ENCODE results near the gene FLNB. TPM values are rescaled to one million over a fixed set of nuclear protein-coding genes. Genes with fewer than 3 reads are reported as not detected.
"Not testable (repeated sequence)": the region's sequence is repeated elsewhere in the genome, so short reads cannot be mapped to it uniquely, and the experiment has no call there.

Gene FLNB
- total RNA-seq, 4 donors from 2014 or later: 60.2 to 138 (median 96.2) TPM

- Histone ChIP-seq H3K27ac (peak overlapping the region in 2 of 4 donors; percentile 28 to 52), H3K36me3 (no peaks in the 10 kb centered on the region), H3K4me1 (peaks cover 0 to 30% (median 0%) of the 10 kb centered on the region in 3 donors), H3K27me3 (no peaks in the 10 kb centered on the region), H3K9me3 (no peaks in the 10 kb centered on the region), H3K4me3 (no peak overlapping the region)
- TF ChIP-seq, protein P1, sequence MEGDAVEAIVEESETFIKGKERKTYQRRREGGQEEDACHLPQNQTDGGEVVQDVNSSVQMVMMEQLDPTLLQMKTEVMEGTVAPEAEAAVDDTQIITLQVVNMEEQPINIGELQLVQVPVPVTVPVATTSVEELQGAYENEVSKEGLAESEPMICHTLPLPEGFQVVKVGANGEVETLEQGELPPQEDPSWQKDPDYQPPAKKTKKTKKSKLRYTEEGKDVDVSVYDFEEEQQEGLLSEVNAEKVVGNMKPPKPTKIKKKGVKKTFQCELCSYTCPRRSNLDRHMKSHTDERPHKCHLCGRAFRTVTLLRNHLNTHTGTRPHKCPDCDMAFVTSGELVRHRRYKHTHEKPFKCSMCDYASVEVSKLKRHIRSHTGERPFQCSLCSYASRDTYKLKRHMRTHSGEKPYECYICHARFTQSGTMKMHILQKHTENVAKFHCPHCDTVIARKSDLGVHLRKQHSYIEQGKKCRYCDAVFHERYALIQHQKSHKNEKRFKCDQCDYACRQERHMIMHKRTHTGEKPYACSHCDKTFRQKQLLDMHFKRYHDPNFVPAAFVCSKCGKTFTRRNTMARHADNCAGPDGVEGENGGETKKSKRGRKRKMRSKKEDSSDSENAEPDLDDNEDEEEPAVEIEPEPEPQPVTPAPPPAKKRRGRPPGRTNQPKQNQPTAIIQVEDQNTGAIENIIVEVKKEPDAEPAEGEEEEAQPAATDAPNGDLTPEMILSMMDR (IDR thresholded peaks at IDR 0.05): no peak
- TF ChIP-seq EP300 (IDR thresholded peaks at IDR 0.05) (no peak), POLR2AphosphoS5 (IDR thresholded peaks at IDR 0.05) (no peak), POLR2A (IDR thresholded peaks at IDR 0.05) (no peak)
- 8 to 34% methylated on average over 2 to 9 of the region's 11 CpGs for WGBS, 2 donors (ENCODE audit: low coverage in 1 of 2)
- no peak for ATAC-seq
Observed at GRCh38 chr3:58200846-58201355, 192.7 kb downstream of the FLNB start.

DNA sequence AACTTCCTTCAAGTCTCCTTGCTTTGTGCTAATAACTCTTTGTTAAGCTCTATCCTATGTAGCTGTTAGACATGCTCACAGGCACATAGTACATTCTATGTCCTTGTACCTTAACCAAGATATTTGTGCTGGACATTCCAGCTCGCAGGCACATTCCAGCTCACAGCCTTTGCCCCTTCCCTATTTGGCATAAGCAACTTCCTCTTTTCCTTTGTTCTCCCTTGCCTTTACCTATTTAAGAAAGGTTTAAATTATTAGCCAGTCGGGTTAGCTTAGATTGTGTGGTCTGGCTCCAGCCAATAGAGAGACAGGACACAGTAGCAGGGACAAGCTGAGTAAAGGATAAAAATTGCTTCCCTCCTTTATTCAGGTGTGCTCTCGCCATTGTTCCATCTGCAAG lies 193.2 kb downstream of the FLNB start:
- H3K36me3 ChIP-seq, H3K4me3 ChIP-seq, ATAC-seq, H3K27me3 ChIP-seq, H3K9me3 ChIP-seq, H3K27ac ChIP-seq: not testable (repeated sequence)
- WGBS, 2 donors (ENCODE audit: low coverage in 1 of 2): 44 to 46% methylated on average over 3 of the region's 3 CpGs
- peaks cover 0 to 30% (median 0%) of the 10 kb centered on the region in 3 donors for H3K4me1 ChIP-seq

- Histone ChIP-seq H3K4me3 (no peak overlapping the region), H3K36me3 (no peaks in the 10 kb centered on the region), H3K4me1 (peaks cover 0 to 27% (median 0%) of the 10 kb centered on the region in 3 donors), H3K27ac (no peak overlapping the region), H3K27me3 (no peaks in the 10 kb centered on the region), H3K9me3 (no peaks in the 10 kb centered on the region)
- 60 to 71% methylated on average over 3 to 5 of the region's 9 CpGs for whole genome bisulfite sequencing, 2 donors (ENCODE audit: low coverage in 1 of 2)
- ATAC-seq: no peak
- TF ChIP-seq, protein P1 (IDR thresholded peaks at IDR 0.05): no peak
- TF ChIP-seq POLR2A (IDR thresholded peaks at IDR 0.05) (no peak), POLR2AphosphoS5 (IDR thresholded peaks at IDR 0.05) (no peak), EP300 (IDR thresholded peaks at IDR 0.05) (no peak)
Observed at GRCh38 chr3:58202917-58203360, 194.7 kb downstream of the FLNB start.

GRCh38 chr3:58203541-58203940 lies 195.3 kb downstream of the FLNB start:
- TF ChIP-seq, protein P1 (IDR thresholded peaks at IDR 0.05): no peak
- no peak for TF ChIP-seq EP300 (IDR thresholded peaks at IDR 0.05)
- peaks cover 0 to 21% (median 0%) of the 10 kb centered on the region in 3 donors for H3K4me1 ChIP-seq
- no peaks in the 10 kb centered on the region for H3K27me3 ChIP-seq
- no peak overlapping the region for H3K27ac ChIP-seq
- no peak overlapping the region for H3K4me3 ChIP-seq
- no peaks in the 10 kb centered on the region for H3K9me3 ChIP-seq
- 98 to 100% methylated on average over 3 to 4 of the region's 4 CpGs for WGBS, 2 donors (ENCODE audit: low coverage in 1 of 2)
- no peaks in the 10 kb centered on the region for H3K36me3 ChIP-seq
- no peak for ATAC-seq

- H3K27ac ChIP-seq: no peak overlapping the region
- H3K4me1 ChIP-seq: peaks cover 0 to 11% (median 0%) of the 10 kb centered on the region in 3 donors
- H3K4me3 ChIP-seq: no peak overlapping the region
- no peaks in the 10 kb centered on the region for H3K9me3 ChIP-seq
- TF ChIP-seq POLR2A (IDR thresholded peaks at IDR 0.05) (no peak), EP300 (IDR thresholded peaks at IDR 0.05) (no peak), POLR2AphosphoS5 (IDR thresholded peaks at IDR 0.05) (no peak)
- TF ChIP-seq, protein P1 (IDR thresholded peaks at IDR 0.05): no peak
- no peaks in the 10 kb centered on the region for H3K27me3 ChIP-seq
- no peak for ATAC-seq
- no peaks in the 10 kb centered on the region for H3K36me3 ChIP-seq
- 93 to 100% methylated on average over 2 of the region's 4 CpGs for WGBS, 2 donors (ENCODE audit: low coverage in 1 of 2)
Observed at GRCh38 chr3:58204720-58205119, 196.5 kb downstream of the FLNB start.
